ENCODE measurements around the gene PHLDB2. TPM values are rescaled to one million over a fixed set of nuclear protein-coding genes. Genes with fewer than 3 reads are reported as not detected.

PHLDB2 gene
- total and polyA plus RNA-seq, 2 of the 8 experiments (the other 6 are each of a cell fraction or from before 2014, with no cell fraction given), result 5.8 to 22.6 TPM

GRCh38 chr3:111811811-111812210 is 47.3 kb upstream of the PHLDB2 start (continued):
- TF ChIP-seq CTBP2 (IDR thresholded peaks at IDR 0.05; ENCODE audit: borderline replicate concordance, insufficient read depth, insufficient read length, low read length), result no peak
- no peak for TF ChIP-seq TEAD4 (IDR thresholded peaks at IDR 0.05; ENCODE audit: low read depth, low read length)
- no peak for TF ChIP-seq ATF2 (IDR thresholded peaks at IDR 0.05; ENCODE audit: low read length)
- no peak for TF ChIP-seq RBBP5 (IDR thresholded peaks at IDR 0.05; ENCODE audit: borderline replicate concordance, low read depth, low read length)
- TF ChIP-seq BACH1 (IDR thresholded peaks at IDR 0.05; ENCODE audit: low read length), result no peak

All from H1 (cell line).